ENCODE data around the gene RAB30.

The RAB30 gene

DNA sequence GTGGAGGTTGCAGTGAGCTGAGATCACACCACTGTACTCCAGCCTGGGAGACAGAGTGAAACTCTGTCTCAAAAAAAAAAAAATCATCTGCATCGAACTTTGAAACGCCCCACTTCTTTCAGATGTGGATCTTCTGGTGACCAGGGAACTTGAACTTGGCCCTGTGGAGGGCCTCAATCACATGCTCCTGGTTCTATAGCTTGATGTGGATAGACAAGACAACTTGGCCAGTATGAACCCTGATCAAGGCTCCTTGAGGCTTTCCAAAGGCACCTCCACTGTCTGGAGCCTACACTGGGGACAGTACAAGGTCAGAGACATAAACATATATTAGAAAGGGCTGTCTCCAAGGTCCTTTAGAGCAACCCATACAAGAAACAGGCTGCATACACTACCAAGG, 30.6 kb downstream of the RAB30 start:
- Histone ChIP-seq H3K9me3 (ENCODE audit: control insufficient read depth, insufficient read depth, low read depth, low read length) (no peaks in the 10 kb centered on the region), H3K4me3 (ENCODE audit: low read depth, low read length) (no peak overlapping the region), H3K36me3 (ENCODE audit: control insufficient read depth in 2 of 2, insufficient read depth in 1 of 2, low read length in 2 of 2) (no peaks in the 10 kb centered on the region), H3K27ac (ENCODE audit: extremely low read depth, low read depth, low read length) (no peak overlapping the region), H3K4me1 (ENCODE audit: control insufficient read depth, insufficient read depth, low read length) (peaks cover 6% of the 10 kb centered on the region; the same call in 1 of the 2 replicates)
- TF ChIP-seq ZNF274 (IDR thresholded peaks at IDR 0.05; ENCODE audit: low read length) = no peak
- TF ChIP-seq ZNF274 (tag by site-specific recombination; IDR thresholded peaks at IDR 0.05; ENCODE audit: borderline replicate concordance) = no peak
- CTCF ChIA-PET = interaction anchor here (0.6 to 1.1 kb wide), 2 partner anchors 20 to 1585 kb away, joined by 4 to 6 read pairs; no protein-coding TSS in a partner anchor
- POLR2A ChIA-PET = no interaction called here

DNA sequence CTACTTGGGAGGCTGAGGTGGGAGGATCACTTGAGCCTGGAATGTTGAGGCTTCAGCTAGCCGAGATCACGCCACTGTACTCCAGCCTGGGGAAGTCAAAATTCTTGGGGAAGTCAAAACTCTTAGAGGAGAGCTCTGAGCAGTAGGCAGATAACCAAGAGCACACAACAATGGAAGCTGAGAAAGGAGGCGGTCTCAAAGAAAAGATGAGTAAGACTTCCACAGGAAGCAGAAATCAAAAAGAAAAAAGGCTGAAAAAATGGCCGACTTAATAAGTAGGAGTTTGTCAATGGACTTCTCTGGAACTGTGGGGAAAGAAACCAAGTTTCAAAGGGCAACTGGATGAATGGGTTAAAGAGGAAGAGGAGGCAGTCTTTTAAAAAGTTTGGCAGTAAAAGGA, 32.1 kb downstream of the RAB30 start:
- H3K4me1 ChIP-seq (ENCODE audit: control insufficient read depth, insufficient read depth, low read length) = peaks cover 3% of the 10 kb centered on the region; the same call in 1 of the 2 replicates
- H3K9me3 ChIP-seq (ENCODE audit: control insufficient read depth, insufficient read depth, low read depth, low read length) = no peaks in the 10 kb centered on the region
- H3K27ac ChIP-seq (ENCODE audit: extremely low read depth, low read depth, low read length) = no peak overlapping the region
- TF ChIP-seq, protein P1, sequence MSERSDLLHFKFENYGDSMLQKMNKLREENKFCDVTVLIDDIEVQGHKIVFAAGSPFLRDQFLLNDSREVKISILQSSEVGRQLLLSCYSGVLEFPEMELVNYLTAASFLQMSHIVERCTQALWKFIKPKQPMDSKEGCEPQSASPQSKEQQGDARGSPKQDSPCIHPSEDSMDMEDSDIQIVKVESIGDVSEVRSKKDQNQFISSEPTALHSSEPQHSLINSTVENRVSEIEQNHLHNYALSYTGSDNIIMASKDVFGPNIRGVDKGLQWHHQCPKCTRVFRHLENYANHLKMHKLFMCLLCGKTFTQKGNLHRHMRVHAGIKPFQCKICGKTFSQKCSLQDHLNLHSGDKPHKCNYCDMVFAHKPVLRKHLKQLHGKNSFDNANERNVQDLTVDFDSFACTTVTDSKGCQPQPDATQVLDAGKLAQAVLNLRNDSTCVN (tag by site-specific recombination; optimal IDR thresholded peaks at IDR 0.05) = no peak
- TF ChIP-seq ZNF660 (tag by site-specific recombination; IDR thresholded peaks at IDR 0.05) = no peak
- TF ChIP-seq ZFP69B (tag by site-specific recombination; IDR thresholded peaks at IDR 0.05) = no peak
- TF ChIP-seq YY1 (tag by site-specific recombination; IDR thresholded peaks at IDR 0.05) = no peak
- TF ChIP-seq ZNF610 (tag by site-specific recombination; IDR thresholded peaks at IDR 0.05; ENCODE audit: borderline replicate concordance) = no peak
- no peak for TF ChIP-seq ZNF585B (tag by site-specific recombination; IDR thresholded peaks at IDR 0.05)
- CTCF ChIA-PET = no interaction called here
- H3K4me3 ChIP-seq (ENCODE audit: low read depth, low read length) = no peak overlapping the region
- H3K36me3 ChIP-seq (ENCODE audit: control insufficient read depth in 2 of 2, insufficient read depth in 1 of 2, low read length in 2 of 2) = no peaks in the 10 kb centered on the region
- POLR2A ChIA-PET = no interaction called here

DNA sequence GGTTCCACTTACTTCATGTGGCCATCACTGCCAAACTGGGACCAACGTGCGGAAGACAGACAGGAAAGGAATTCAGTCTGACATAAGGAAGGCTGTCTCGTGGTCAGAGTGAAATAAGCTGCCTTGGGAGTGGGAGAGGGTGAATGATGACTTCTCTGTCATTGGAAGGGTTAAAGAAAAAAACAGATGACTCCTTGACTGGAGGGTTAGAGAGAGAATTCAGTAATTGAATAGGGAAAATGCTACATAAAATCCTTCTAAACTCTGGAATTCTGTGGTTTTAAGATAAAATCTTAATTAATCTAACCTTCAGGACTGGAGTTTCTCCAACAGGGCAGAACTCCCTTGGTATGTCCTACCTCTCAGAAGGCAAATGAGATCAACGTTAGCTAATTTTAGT, 33.8 kb downstream of the RAB30 start:
- Histone ChIP-seq H3K9me3 (ENCODE audit: control insufficient read depth, insufficient read depth, low read depth, low read length) (no peaks in the 10 kb centered on the region), H3K27ac (ENCODE audit: extremely low read depth, low read depth, low read length) (no peak overlapping the region), H3K36me3 (ENCODE audit: control insufficient read depth in 2 of 2, insufficient read depth in 1 of 2, low read length in 2 of 2) (no peaks in the 10 kb centered on the region), H3K4me1 (ENCODE audit: control insufficient read depth, insufficient read depth, low read length) (peaks cover 12% of the 10 kb centered on the region), H3K4me3 (ENCODE audit: low read depth, low read length) (no peak overlapping the region)
- TF ChIP-seq GLIS2 (tag by site-specific recombination; IDR thresholded peaks at IDR 0.05) (no peak), YY1 (tag by site-specific recombination; IDR thresholded peaks at IDR 0.05) (no peak), ZNF202 (tag by site-specific recombination; IDR thresholded peaks at IDR 0.05; ENCODE audit: borderline replicate concordance) (no peak), ZNF585B (tag by site-specific recombination; IDR thresholded peaks at IDR 0.05) (no peak), ZNF629 (tag by site-specific recombination; IDR thresholded peaks at IDR 0.05) (no peak), ZNF23 (tag by site-specific recombination; IDR thresholded peaks at IDR 0.05; ENCODE audit: borderline replicate concordance) (no peak), TRIM28 (IDR thresholded peaks at IDR 0.05; ENCODE audit: borderline replicate concordance, low read length) (no peak), TCF7L2 (IDR thresholded peaks at IDR 0.05; ENCODE audit: borderline replicate concordance, low read depth, low read length) (no peak)
- TF ChIP-seq, protein P2, sequence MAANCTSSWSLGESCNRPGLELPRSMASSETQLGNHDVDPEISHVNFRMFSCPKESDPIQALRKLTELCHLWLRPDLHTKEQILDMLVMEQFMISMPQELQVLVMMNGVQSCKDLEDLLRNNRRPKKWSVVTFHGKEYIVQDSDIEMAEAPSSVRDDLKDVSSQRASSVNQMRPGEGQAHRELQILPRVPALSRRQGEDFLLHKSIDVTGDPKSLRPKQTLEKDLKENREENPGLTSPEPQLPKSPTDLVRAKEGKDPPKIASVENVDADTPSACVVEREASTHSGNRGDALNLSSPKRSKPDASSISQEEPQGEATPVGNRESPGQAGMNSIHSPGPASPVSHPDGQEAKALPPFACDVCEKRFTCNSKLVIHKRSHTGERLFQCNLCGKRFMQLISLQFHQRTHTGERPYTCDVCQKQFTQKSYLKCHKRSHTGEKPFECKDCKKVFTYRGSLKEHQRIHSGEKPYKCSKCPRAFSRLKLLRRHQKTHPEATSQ (tag by site-specific recombination; IDR thresholded peaks at IDR 0.05) = no peak
- TF ChIP-seq, protein P3, sequence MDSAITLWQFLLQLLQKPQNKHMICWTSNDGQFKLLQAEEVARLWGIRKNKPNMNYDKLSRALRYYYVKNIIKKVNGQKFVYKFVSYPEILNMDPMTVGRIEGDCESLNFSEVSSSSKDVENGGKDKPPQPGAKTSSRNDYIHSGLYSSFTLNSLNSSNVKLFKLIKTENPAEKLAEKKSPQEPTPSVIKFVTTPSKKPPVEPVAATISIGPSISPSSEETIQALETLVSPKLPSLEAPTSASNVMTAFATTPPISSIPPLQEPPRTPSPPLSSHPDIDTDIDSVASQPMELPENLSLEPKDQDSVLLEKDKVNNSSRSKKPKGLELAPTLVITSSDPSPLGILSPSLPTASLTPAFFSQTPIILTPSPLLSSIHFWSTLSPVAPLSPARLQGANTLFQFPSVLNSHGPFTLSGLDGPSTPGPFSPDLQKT (IDR thresholded peaks at IDR 0.05; ENCODE audit: borderline replicate concordance, low read depth, low read length) = no peak
- TF ChIP-seq, protein P4, sequence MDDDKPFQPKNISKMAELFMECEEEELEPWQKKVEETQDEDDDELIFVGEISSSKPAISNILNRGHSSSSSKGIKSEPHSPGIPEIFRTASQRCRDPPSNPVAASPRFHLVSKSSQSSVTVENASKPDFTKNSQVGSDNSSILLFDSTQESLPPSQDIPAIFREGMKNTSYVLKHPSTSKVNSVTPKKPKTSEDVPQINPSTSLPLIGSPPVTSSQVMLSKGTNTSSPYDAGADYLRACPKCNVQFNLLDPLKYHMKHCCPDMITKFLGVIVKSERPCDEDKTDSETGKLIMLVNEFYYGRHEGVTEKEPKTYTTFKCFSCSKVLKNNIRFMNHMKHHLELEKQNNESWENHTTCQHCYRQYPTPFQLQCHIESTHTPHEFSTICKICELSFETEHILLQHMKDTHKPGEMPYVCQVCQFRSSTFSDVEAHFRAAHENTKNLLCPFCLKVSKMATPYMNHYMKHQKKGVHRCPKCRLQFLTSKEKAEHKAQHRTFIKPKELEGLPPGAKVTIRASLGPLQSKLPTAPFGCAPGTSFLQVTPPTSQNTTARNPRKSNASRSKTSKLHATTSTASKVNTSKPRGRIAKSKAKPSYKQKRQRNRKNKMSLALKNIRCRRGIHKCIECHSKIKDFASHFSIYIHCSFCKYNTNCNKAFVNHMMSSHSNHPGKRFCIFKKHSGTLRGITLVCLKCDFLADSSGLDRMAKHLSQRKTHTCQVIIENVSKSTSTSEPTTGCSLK (tag by site-specific recombination; IDR thresholded peaks at IDR 0.05) = no peak
- TF ChIP-seq, protein P5, sequence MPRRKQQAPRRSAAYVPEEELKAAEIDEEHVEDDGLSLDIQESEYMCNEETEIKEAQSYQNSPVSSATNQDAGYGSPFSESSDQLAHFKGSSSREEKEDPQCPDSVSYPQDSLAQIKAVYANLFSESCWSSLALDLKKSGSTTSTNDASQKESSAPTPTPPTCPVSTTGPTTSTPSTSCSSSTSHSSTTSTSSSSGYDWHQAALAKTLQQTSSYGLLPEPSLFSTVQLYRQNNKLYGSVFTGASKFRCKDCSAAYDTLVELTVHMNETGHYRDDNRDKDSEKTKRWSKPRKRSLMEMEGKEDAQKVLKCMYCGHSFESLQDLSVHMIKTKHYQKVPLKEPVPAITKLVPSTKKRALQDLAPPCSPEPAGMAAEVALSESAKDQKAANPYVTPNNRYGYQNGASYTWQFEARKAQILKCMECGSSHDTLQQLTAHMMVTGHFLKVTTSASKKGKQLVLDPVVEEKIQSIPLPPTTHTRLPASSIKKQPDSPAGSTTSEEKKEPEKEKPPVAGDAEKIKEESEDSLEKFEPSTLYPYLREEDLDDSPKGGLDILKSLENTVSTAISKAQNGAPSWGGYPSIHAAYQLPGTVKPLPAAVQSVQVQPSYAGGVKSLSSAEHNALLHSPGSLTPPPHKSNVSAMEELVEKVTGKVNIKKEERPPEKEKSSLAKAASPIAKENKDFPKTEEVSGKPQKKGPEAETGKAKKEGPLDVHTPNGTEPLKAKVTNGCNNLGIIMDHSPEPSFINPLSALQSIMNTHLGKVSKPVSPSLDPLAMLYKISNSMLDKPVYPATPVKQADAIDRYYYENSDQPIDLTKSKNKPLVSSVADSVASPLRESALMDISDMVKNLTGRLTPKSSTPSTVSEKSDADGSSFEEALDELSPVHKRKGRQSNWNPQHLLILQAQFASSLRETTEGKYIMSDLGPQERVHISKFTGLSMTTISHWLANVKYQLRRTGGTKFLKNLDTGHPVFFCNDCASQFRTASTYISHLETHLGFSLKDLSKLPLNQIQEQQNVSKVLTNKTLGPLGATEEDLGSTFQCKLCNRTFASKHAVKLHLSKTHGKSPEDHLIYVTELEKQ (tag by site-specific recombination; IDR thresholded peaks at IDR 0.05; ENCODE audit: borderline replicate concordance) = no peak
- CTCF ChIA-PET = interaction anchor here (0.6 to 0.9 kb wide), 2 partner anchors 32 to 747 kb away, joined by 3 read pairs; no protein-coding TSS in a partner anchor
- POLR2A ChIA-PET = no interaction called here
